ENCODE results near the gene ABCC1.
"Not testable (repeated sequence)": the region's sequence is repeated elsewhere in the genome, so short reads cannot be mapped to it uniquely, and the experiment has no call there.

ABCC1 gene

GRCh38 chr16:15949210-15950160 is at the start of gene ABCC1:
Gene ABCC1, plus strand, starts transcription at chr16:15949616. Its CDS starts 136 bp downstream, at chr16:15949752.
- no peak for DNase-seq (ENCODE audit: low spot score)

GRCh38 chr16:15900357-15900756 is 49.1 kb upstream of the ABCC1 start:
- no peak for DNase-seq (ENCODE audit: low spot score)

- no peak for DNase-seq (ENCODE audit: low spot score)
Measured at GRCh38 chr16:15900901-15901500, 48.4 kb upstream of the ABCC1 start.

DNA sequence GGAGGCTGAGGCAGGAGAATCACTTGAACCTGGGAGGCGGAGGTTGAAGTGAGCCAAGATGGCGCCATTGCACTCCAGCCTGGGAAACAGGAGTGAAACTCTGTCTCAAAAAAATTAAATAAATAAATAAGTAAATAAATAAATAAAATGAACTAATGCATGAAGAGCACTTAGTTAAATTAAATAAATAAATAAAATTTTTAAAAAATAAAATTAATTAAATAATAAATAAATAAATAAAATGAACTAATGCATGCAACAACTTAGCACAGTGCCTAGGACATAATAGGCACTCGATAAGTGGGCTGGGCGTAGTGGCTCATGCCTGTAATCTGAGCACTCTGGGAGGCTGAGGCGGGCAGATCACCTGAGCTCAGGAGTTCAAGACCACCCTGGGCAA is 45.5 kb upstream of the ABCC1 start:
- no peak for DNase-seq (ENCODE audit: low spot score)

- no peak for DNase-seq (ENCODE audit: low spot score)
Measured at GRCh38 chr16:15906439-15906838, 43.0 kb upstream of the ABCC1 start.

- peak; percentile 31 for DNase-seq (ENCODE audit: low spot score)
Measured at GRCh38 chr16:15907863-15908478, 41.4 kb upstream of the ABCC1 start.

DNA sequence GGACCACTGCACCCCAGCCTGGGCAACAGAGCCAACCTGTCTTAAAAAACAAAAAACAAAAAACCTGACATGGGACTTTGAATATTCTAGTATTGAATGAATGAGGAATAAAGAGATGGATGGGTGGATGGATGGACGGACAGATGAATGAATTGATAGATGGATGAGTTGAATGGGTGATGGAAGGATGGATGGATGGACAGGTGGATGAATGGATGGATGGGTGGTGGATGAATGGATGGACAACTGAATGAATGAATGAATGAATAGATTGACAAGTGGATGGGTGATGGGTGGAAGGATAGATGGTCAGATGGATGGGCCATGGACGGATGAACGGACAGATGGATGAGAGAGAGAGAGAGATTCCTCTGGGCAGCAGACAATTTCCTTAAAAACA is 38.2 kb upstream of the ABCC1 start:
- no peak for DNase-seq (ENCODE audit: low spot score)

- no peak for DNase-seq (ENCODE audit: low spot score)
Measured at GRCh38 chr16:15913046-15913698, 36.2 kb upstream of the ABCC1 start.

DNA sequence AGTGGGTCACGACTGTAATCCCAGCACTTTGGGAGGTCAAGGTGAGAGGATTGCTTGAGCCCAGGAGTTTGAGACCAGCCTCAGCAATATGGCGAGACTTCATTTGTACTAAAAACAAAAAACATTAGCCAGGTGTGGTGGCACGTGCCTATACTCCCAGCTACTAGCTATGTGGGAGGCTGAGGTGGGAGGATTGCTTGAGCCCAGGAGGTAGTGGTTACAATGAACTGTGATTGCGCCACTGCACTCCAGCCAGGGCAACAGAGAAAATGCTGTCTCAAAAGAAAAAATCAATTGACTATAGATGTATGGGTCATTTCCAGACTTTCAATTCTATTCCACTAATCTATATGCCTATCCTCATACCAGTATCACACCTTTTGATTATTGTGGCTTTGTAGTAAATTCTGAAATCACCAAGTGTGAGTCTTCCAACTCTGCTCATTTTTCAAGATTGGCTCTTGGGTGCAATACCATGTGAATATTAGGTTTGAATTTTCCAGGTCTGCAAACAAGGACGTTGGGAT is 33.8 kb upstream of the ABCC1 start:
- no peak for DNase-seq (ENCODE audit: low spot score)

DNA sequence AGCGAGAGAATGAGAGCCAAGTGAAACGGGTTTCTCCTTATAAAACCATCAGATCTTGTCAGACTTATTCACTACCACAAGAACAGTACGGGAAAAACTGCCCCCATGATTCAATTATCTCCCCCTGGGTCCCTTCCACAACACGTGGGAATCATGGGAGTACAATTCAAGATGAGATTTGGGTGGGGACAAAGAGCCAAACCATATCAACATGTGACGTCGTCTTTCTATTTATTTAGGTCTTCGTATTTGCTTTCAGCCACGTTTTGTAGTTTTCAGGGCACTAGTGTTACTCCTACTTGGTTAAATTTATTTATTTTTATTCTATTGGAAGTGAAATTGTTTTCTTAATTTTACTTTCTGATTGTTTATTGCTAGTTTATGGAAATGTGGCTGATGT is 33.1 kb upstream of the ABCC1 start:
- no peak for DNase-seq (ENCODE audit: low spot score)

GRCh38 chr16:15918314-15918713 is 31.1 kb upstream of the ABCC1 start:
- DNase-seq (ENCODE audit: low spot score), result not testable (repeated sequence)

- no peak for DNase-seq (ENCODE audit: low spot score)
Measured at GRCh38 chr16:15919331-15919730, 30.1 kb upstream of the ABCC1 start.

GRCh38 chr16:15924996-15925395 is 24.4 kb upstream of the ABCC1 start:
- no peak for DNase-seq (ENCODE audit: low spot score)

DNA sequence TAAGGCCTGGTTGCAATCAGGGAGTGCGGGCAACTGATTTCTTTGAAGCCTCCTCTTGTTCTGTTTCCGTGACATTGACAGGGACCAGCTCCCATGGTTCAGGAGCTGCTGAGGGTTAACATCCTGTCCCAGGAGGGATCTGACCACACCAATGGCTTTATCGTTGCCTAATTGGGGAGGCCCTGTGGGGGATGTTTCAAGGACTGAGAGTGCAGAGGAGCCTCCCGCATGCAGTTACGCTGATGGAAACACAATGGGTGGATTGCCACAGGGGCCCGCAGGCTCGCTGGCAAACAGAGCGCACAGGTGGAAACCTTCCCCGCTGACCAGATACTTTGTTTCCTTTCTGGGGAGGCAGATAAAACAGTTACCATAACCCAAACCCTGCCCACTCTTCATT is 23.8 kb upstream of the ABCC1 start:
- no peak for DNase-seq (ENCODE audit: low spot score)

DNA sequence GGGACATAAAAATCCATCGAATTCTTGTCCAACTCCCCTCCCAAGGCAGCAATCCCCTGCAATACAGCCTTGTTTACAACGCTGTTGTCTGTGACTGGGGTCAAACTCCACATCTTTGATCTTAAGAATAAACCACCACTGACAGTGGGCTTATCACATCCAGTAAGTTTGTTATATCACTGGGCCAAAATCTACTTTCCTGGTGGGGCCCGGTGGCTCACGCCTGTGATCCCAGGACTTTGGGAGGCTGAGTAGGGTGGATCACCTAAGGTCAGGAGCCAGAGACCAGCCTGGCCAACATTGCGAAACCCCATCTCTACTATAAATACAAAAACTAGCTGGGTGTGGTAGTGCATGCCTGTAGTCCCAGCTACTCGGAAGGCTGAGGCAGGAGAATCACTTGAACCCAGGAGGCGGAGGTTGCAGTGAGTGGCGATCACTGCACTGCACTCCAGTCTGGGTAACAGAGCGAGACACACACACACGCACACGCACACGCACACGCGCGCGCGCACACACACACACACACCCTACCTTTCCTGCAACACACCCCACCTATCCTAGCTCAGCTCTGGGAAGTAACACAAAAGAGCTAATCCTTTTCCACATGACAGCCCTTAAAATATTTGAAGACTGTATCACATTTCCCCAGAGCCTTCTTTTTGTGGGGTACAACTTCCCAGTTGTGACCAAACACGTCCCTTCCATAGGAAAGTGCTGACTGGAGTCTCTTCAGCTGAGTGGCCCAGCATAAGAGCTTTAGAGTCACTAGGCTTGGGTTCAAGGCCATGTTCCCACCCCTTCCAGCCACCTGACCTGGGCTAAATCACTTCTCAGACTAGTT is 20.9 kb upstream of the ABCC1 start:
- DNase-seq (ENCODE audit: low spot score), result no peak

DNA sequence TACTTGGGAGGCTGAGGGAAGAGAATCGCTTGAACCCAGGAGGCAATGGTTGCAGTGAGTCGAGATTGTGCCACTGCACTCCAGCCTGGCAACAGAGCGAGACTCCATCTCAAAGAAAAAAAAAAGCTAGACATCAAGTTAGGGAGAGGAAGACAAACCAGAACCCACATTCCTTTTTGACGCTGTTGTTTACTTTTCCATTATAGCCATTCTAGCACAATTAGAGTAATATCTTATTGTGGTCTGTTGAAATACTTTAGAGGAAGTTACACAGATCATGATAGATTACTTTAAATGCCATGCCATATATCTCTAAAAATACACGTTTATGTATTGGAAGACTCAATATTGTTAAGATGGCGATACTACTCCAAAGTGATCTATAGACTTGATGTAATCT is 16.5 kb upstream of the ABCC1 start:
- DNase-seq (ENCODE audit: low spot score), result no peak

DNA sequence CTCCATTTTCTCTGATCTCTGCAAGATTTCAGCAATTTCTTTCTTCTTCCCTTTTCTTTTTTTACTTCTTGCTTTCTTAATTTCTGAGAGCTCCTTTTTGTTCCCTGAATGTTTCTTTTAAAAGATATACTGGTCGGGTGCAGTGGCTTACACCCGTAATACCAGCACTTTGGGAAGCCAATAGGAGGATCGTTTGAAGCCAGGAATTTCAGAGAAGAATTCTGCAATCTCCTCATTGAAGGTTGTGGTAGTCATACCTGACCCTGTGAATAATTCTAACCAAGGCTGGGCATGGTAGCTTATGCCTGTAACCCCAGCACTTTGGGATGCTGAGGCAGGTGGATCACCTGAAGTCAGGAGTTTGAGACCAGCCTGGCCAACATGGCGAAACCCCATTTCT is 15.6 kb upstream of the ABCC1 start:
- no peak for DNase-seq (ENCODE audit: low spot score)

DNA sequence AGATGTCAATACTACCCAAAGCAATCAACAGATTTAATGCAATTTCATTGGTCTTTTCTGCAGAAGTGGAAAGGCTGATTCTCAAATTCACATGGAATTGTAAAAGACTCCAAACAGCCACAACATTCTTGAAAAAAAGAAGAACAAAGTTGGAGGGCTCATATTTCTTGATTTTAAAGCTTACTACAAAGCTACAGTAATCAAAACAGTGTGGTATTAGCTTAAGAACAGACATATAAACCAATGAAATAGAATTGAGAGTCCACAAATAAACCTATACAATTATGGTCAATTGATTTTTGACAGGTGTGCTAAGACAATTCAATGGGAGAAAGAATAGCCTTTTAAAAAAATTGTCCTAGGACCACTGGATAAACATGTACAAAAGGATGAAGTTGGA is 14.4 kb upstream of the ABCC1 start:
- no peak for DNase-seq (ENCODE audit: low spot score)

GRCh38 chr16:15936809-15937208 is 12.6 kb upstream of the ABCC1 start:
- not testable (repeated sequence) for DNase-seq (ENCODE audit: low spot score)

DNA sequence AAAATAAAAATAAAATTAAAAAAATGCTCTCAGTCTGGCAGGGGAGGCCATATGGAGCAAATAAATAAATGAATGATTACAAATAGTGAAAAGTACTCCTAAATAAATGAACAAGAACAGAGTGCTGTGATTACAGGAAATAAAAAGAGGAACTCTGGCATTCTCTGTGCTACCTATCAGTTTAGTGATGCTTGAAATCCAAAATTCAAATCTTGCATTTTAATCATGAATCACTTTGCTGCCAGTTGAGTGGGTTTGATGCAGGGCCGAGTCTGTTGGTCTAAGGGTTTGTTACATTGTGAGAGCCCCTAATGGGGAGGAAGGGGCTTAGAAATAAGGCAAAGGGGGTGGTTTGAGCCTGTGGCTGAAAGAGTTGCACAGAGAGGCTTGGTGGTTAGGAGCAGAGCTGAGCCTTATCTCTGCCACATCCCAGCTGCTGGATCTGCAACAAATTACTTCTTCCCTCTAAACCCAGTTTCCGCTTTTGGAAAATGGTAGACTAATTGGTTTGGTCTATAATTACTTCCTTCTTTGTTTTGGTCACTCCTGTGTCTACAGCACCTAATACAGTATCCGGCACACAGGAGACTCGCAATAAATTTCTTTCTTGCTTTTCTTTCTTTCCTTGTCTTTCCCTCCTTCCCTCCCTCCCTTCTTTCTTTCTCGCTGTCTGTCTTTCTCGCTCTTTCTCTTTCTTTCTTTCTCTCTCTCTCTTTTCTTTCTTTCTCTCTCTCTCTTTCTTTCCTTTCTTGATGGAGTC is 6.3 kb upstream of the ABCC1 start:
- no peak for DNase-seq (ENCODE audit: low spot score)
